ENCODE results near the gene PPP1R3D. TPM values are rescaled to one million over a fixed set of nuclear protein-coding genes. Genes with fewer than 3 reads are reported as not detected.
"Not testable (repeated sequence)": the region's sequence is repeated elsewhere in the genome, so short reads cannot be mapped to it uniquely, and the experiment has no call there.

The PPP1R3D gene
- total and polyA plus RNA-seq, 12 donors, result 4.0 to 14.3 (median 9.6) TPM

DNA sequence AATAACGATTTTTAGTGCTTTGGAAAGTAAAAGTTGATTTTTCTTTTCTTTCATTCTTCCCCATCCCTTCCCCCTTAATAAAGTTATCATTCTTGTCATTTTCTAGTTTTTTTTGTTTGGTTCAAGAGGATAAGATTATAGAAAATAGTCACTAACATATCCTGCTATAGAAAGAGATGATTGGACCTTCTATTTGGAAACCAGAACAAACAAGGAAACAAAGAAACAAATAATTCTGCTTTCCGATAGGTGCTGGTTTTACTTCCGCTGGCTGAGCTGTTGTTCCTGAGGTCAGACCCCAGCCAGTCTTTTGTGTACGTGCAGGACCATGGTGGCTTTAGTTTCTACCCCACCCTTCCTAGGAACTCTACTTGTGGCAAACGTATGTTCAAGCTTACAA lies 18.0 kb upstream of the PPP1R3D start, which contains the start of gene CDH26:
TSS of gene CDH26 (plus strand) at position 301 of the 400 bp plus-strand sequence. CDS start 304 bp downstream, outside the sequence.
- DNase-seq (no peak), ATAC-seq (no peak)
- Histone ChIP-seq H3K36me3 (peaks cover 0 to 14% (median 0%) of the 10 kb centered on the region in 9 donors), H3K27me3 (no peaks in the 10 kb centered on the region), H3K4me1 (peaks cover 0 to 9% (median 0%) of the 10 kb centered on the region in 9 donors), H3K27ac (no peak within 1 kb of the TSS), H3K4me3 (no peak within 1 kb of the TSS), H3K9me3 (no peaks in the 10 kb centered on the region)
- TF ChIP-seq, protein P1, sequence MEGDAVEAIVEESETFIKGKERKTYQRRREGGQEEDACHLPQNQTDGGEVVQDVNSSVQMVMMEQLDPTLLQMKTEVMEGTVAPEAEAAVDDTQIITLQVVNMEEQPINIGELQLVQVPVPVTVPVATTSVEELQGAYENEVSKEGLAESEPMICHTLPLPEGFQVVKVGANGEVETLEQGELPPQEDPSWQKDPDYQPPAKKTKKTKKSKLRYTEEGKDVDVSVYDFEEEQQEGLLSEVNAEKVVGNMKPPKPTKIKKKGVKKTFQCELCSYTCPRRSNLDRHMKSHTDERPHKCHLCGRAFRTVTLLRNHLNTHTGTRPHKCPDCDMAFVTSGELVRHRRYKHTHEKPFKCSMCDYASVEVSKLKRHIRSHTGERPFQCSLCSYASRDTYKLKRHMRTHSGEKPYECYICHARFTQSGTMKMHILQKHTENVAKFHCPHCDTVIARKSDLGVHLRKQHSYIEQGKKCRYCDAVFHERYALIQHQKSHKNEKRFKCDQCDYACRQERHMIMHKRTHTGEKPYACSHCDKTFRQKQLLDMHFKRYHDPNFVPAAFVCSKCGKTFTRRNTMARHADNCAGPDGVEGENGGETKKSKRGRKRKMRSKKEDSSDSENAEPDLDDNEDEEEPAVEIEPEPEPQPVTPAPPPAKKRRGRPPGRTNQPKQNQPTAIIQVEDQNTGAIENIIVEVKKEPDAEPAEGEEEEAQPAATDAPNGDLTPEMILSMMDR (IDR thresholded peaks at IDR 0.05), result no peak
- WGBS, 2 donors, result 88% methylated on average over 5 of the region's 5 CpGs
- intact Hi-C loops (cut with DNase I), result loop anchor here in 1 of 10 donors (10.0 kb wide), 1 partner anchor 97 kb away; no protein-coding TSS in a partner anchor

DNA sequence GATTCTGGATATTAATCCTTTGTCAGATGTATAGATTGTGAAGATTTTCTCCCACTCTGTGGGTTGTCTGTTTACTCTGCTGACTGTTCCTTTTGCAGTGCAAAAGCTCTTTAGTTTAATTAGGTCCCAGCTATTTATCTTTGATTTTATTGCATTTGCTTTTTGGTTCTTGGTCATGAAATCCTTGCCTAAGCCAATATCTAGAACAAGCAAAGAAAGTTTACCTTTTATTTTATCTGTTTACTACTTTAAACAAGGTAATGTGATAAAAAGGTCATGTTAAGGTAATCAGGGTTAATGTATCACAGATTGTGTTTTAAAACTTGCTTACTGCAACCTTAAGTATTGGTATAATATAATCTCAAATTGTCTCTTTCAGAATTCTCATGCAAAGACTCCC lies 17.5 kb upstream of the PPP1R3D start:
- intact Hi-C loops (cut with DNase I), result loop anchor here in 1 of 10 donors (10.0 kb wide), 1 partner anchor 97 kb away; no protein-coding TSS in a partner anchor
- H3K27me3 ChIP-seq, ATAC-seq, H3K4me1 ChIP-seq, DNase-seq, H3K27ac ChIP-seq, H3K4me3 ChIP-seq, H3K9me3 ChIP-seq: not testable (repeated sequence)
- peaks cover 0 to 19% (median 0%) of the 10 kb centered on the region in 9 donors for H3K36me3 ChIP-seq

DNA sequence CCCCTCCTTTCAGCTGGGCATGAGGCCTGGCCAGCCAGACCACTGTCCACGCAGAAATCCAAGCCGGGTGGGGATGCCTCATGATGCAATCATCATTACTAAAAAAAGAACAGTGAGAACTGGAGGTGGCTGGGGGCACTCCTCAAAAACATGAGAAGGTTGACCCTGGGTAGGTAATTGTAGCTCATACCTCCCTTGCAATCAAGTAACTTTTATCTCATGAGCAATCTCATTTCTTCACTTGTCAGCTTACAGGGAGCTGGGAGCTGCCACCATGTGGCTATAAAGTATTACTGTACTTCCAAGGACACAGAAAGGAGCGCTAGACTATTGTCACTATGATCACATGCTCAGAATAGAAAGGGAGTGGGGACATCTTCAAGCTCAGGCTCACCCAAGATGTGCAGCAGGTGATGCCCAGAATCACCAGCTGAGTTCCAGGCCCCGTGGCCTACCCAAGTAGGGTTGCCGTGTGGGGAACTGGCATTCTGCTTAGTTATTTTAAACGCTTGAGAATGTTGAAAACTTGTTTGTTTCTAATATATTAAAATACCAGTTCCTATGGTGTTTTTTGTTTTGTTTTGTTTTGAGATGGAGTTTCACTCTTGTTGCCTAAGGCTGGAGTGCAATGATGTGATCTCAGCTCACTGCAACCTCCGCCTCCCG lies 15.2 kb upstream of the PPP1R3D start:
- WGBS, 2 donors, result 80 to 81% methylated on average over 8 of the region's 8 CpGs
- H3K27me3 ChIP-seq, result no peaks in the 10 kb centered on the region
- no peaks in the 10 kb centered on the region for H3K9me3 ChIP-seq
- intact Hi-C loops (cut with DNase I), result loop anchor here in 1 of 10 donors (10.0 kb wide), 1 partner anchor 100 kb away; no protein-coding TSS in a partner anchor
- H3K27ac ChIP-seq, result no peak overlapping the region
- ATAC-seq (peak in 5 of 8 donors; percentile 37 to 59 (median 53)), DNase-seq (no peak)
- H3K4me1 ChIP-seq, result peaks cover 0 to 9% (median 0%) of the 10 kb centered on the region in 9 donors
- H3K36me3 ChIP-seq, result peaks cover 0 to 42% (median 0%) of the 10 kb centered on the region in 9 donors
- H3K4me3 ChIP-seq, result no peak overlapping the region
- TF ChIP-seq, protein P1 (IDR thresholded peaks at IDR 0.05), result peak in 7 of 9 donors; percentile 29 to 54 (median 39)

DNA sequence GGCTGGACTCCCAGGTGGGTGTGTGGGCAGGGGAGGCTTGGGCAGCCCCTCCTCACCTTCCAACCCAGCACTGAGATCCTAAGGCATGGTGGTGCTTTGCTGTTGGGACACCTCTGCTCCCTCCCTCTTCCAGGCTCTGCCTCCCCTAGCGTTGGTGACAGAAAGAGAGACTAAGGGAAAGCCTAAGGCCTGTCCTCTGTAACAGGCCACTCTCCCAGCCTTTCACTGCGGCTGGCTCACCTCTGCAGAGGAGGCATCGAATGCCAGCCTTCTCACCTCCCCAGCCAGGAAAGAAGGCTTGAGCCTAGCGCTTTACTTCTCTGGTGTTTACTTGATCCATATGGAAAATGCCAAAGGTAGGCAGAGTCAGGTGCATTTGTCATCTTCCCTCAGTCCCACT lies 14.6 kb upstream of the PPP1R3D start:
- Histone ChIP-seq H3K4me1 (peaks cover 0 to 9% (median 0%) of the 10 kb centered on the region in 9 donors), H3K9me3 (no peaks in the 10 kb centered on the region), H3K27me3 (no peaks in the 10 kb centered on the region), H3K4me3 (no peak overlapping the region), H3K27ac (no peak overlapping the region), H3K36me3 (peaks cover 0 to 48% (median 2%) of the 10 kb centered on the region in 9 donors)
- no peak for DNase-seq
- TF ChIP-seq, protein P1 (IDR thresholded peaks at IDR 0.05), result no peak
- no peak for ATAC-seq
- WGBS, 2 donors, result 90 to 94% methylated on average over 4 of the region's 4 CpGs
- intact Hi-C loops (cut with DNase I), result loop anchor here in 1 of 10 donors (10.0 kb wide), 1 partner anchor 100 kb away; no protein-coding TSS in a partner anchor

Data from heart right ventricle (tissue), 16 donors.